Adrenal gland (tissue), 12 donors: Measurements from ENCODE around the gene CERS2. TPM values are rescaled to one million over a fixed set of nuclear protein-coding genes. Genes with fewer than 3 reads are reported as not detected.

Experiments used
- DNase-seq, 7 donors: peaks; one replicate each; pipeline ENCODE4 v3.0.0-alpha.2; 2019 to 2020
- H3K27ac ChIP-seq, 5 donors: fragments of 200-600 bp; sonication (generic) in 4 of 5; 1 replicate in 3 of 5; 2 replicates in 2 of 5; pipeline versions ENCODE4 v1.5.1 to v1.8.0; 2016 to 2020; ENCODE audit warnings: mild to moderate bottlenecking in 1 of 5
- H3K27me3 ChIP-seq: fragments of 200-600 bp; 2 replicates; pipeline ENCODE4 v1.8.0; 2021
- H3K36me3 ChIP-seq, 2 donors: fragments of 200-600 bp; replicated peaks in 1 of 2; 1 replicate in 1 of 2; 2 replicates in 1 of 2; pipeline versions ENCODE4 v1.5.1 to v1.8.0; 2018 to 2022
- H3K4me1 ChIP-seq, 2 donors: fragments of 200-600 bp; replicated peaks in 1 of 2; 1 replicate in 1 of 2; 2 replicates in 1 of 2; pipeline versions ENCODE4 v1.5.1 to v1.8.0; 2018 to 2021
- H3K4me3 ChIP-seq, 4 donors: fragments of 200-600 bp; sonication (generic) in 3 of 4; one replicate each; pipeline ENCODE4 v1.5.1; 2016 to 2018
- H3K9me3 ChIP-seq, 3 donors: fragments of 200-600 bp; sonication (generic) in 1 of 3; replicated peaks in 1 of 3; 1 replicate in 2 of 3; 2 replicates in 1 of 3; pipeline versions ENCODE4 v1.5.1 to v1.8.0; 2016 to 2021
- CTCF ChIP-seq, 6 experiments: fragments of 450-650 bp in 4 of 6; fragments of 200-600 bp in 2 of 6; sonication (generic) in 1 of 6; IDR thresholded peaks; 1 replicate in 5 of 6; 2 replicates in 1 of 6; pipeline versions ENCODE4 v1.5.1 to v1.8.0; 2016 to 2021; ENCODE audit warnings: antibody characterized with exemption in 6 of 6, mild to moderate bottlenecking in 2 of 6, moderate library complexity in 1 of 6
- POLR2A ChIP-seq, 2 donors: fragments of 450-650 bp; IDR thresholded peaks; one replicate each; pipeline ENCODE4 v1.6.1; 2017; ENCODE audit warnings: antibody characterized with exemption in 2 of 2, mild to moderate bottlenecking in 2 of 2, moderate library complexity in 1 of 2
- WGBS, 4 donors: extraction: QIAGEN DNeasy Blood & Tissue Kit in 2 of 4; methylation state at CpG; one replicate each; pipeline versions ENCODE4 v1.1.5 to v1.1.7; 2013 to 2017; 5-methylcytosine and 5-hydroxymethylcytosine counted together
- intact Hi-C, 2 donors: fragments of 100-400 bp; cut with DNase I; formaldehyde crosslinking; loops; one replicate each; pipeline versions ENCODE4 v1.14.1 to v1.15.0; 2022 to 2023
- polyA plus RNA-seq, 3 donors: library from polyadenylated mRNA; stranded (reverse); fragments of 200-250 nt in 2 of 3; fragments of 350-450 nt in 1 of 3; fragmentation: Illumina TruSeq in 1 of 3; extraction: RNeasy Lipid Tissue Mini Kit (QIAGEN cat#74804) in 1 of 3; gene quantifications; one replicate each; pipeline ENCODE4 v1.2.3, GENCODE V29; 2013 to 2014
- total RNA-seq, 9 donors: library from RNA; depleted of rRNA in 4 of 9; stranded (reverse); fragments of >200 nt in 4 of 9; fragments of 120-200 nt in 1 of 9; fragmentation: NEBNext Ultra II Directional in 1 of 9; extraction: Animal tissue kit (Norgen Biotek cat#: 25700) in 1 of 9; gene quantifications; one replicate each; pipeline versions ENCODE4 v1.1.0 to v1.2.4, GENCODE V29; 2013 to 2023
- donor health status: healthy with polysubstance abuse.
- donor health status: Bipolar disorder and iron deficiency.
- donor health status: DM: yes; HTN: yes; CAD: no.
- donor health status: DM: no; HTN: no; CAD: no.
- donor health status: DM: no; HTN: no; CAD: no.
- donor health status: DM: yes; HTN: yes; CAD: no.

CERS2 gene
- total and polyA plus RNA-seq, 12 donors = 289 to 682 (median 505) TPM

- 94 to 96% (median 95%) methylated on average over 13 of the region's 13 CpGs for WGBS, 4 donors
- no peaks in the 10 kb centered on the region for H3K9me3 ChIP-seq
- TF ChIP-seq CTCF (IDR thresholded peaks at IDR 0.05) (no peak), POLR2A (IDR thresholded peaks at IDR 0.05) (no peak)
- peaks cover 0 to 63% of the 10 kb centered on the region in 2 donors for H3K36me3 ChIP-seq
- H3K4me1 ChIP-seq = peaks cover 34 to 40% of the 10 kb centered on the region in 2 donors
- peak in 1 of 7 donors; percentile 11 for DNase-seq
- H3K27me3 ChIP-seq = no peaks in the 10 kb centered on the region
- H3K27ac ChIP-seq = peak overlapping the region in 1 of 5 donors; percentile 54
- intact Hi-C loops = no loop called here
- H3K4me3 ChIP-seq = no peak overlapping the region
Observed at GRCh38 chr1:150967936-150968335, 6.7 kb downstream of the CERS2 start.

DNA sequence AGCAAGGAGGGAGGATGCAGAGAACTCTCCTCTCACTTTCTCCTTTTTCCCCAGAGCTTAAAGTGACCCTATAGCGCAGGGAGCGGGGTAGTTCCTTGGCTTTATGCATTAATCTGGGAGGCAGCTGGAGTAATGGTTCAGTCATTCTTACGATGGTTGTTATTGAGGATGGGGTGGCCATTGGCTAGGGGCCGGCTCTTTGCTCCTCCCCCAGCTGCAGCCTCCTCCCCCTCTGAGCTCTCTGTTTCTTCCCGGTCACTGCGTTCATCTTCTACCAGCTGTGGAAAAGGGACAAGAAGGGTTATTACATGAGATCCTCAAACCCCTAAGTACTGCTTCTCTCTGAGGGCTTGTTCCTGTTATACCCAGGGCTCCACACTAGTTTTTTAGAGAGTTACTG is 8.6 kb downstream of the CERS2 start:
- peaks cover 16 to 22% of the 10 kb centered on the region in 2 donors for H3K4me1 ChIP-seq
- peak overlapping the region in 1 of 5 donors; percentile 39 for H3K27ac ChIP-seq
- 65 to 75% (median 70%) methylated on average over 6 of the region's 6 CpGs for WGBS, 4 donors
- intact Hi-C loops = no loop called here
- DNase-seq = peak in 1 of 7 donors; percentile 11
- TF ChIP-seq CTCF (IDR thresholded peaks at IDR 0.05) = no peak
- TF ChIP-seq POLR2A (IDR thresholded peaks at IDR 0.05) = no peak
- no peaks in the 10 kb centered on the region for H3K9me3 ChIP-seq
- no peak overlapping the region for H3K4me3 ChIP-seq
- H3K27me3 ChIP-seq = no peaks in the 10 kb centered on the region
- H3K36me3 ChIP-seq = peaks cover 0 to 81% of the 10 kb centered on the region in 2 donors

DNA sequence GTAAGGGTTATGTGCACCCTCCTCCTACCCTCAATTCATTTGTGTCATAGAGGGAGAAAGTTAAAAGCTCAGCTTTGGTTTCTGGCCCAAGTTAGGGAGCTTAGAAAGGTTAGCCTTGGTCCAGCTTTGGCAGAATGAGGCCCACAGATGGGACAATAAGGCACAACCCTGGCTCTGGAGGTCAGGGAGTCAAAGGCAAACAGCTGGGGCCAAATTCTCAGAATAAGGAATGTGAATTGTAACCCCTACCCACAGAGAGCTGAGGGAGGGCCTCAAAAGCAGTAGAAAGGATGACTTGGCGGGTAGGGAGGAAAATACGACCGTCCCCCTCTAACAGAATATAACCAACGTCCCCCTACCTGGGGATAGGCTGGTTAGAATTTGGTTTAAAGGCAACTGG is 9.0 kb downstream of the CERS2 start:
- Histone ChIP-seq H3K4me1 (peaks cover 12 to 18% of the 10 kb centered on the region in 2 donors), H3K9me3 (no peaks in the 10 kb centered on the region), H3K27ac (peak overlapping the region in 2 of 5 donors; percentile 17 to 39), H3K36me3 (peaks cover 0 to 85% of the 10 kb centered on the region in 2 donors), H3K27me3 (no peaks in the 10 kb centered on the region), H3K4me3 (no peak overlapping the region)
- intact Hi-C loops = no loop called here
- DNase-seq = no peak
- TF ChIP-seq POLR2A (IDR thresholded peaks at IDR 0.05) (no peak), CTCF (IDR thresholded peaks at IDR 0.05) (no peak)
- 79 to 100% (median 86%) methylated on average over 2 to 4 of the region's 4 CpGs for WGBS, 4 donors

GRCh38 chr1:150964164-150964489 is 10.5 kb downstream of the CERS2 start:
- Histone ChIP-seq H3K27ac (peak overlapping the region in 1 of 5 donors; percentile 21), H3K4me1 (peaks cover 0 to 3% of the 10 kb centered on the region in 2 donors), H3K27me3 (no peaks in the 10 kb centered on the region), H3K36me3 (peaks cover 0 to 99% of the 10 kb centered on the region in 2 donors), H3K9me3 (no peaks in the 10 kb centered on the region), H3K4me3 (no peak overlapping the region)
- DNase-seq = no peak
- WGBS, 4 donors = 81 to 89% (median 84%) methylated on average over 4 to 5 of the region's 5 CpGs
- TF ChIP-seq POLR2A (IDR thresholded peaks at IDR 0.05) = no peak
- TF ChIP-seq CTCF (IDR thresholded peaks at IDR 0.05) = no peak
- intact Hi-C loops = no loop called here
